CD14-positive monocyte (primary cell): ENCODE measurements around the gene MISP3. TPM values are rescaled to one million over a fixed set of nuclear protein-coding genes. Genes with fewer than 3 reads are reported as not detected.

ENCODE experiments used
- DNase-seq, 3 donors: peaks; one replicate each; pipeline ENCODE4 v3.0.0-alpha.2; 2011 to 2022
- H2AFZ ChIP-seq: 2 replicates; pipeline ENCODE4 v1.6.0; 2012; ENCODE audit warnings: mild to moderate bottlenecking, low read depth, low read length, inconsistent platforms; ENCODE audit not compliant: insufficient read depth, poor library complexity, severe bottlenecking
- H3K27ac ChIP-seq, 2 donors: 1 replicate in 1 of 2; 2 replicates in 1 of 2; pipeline ENCODE4 v1.5.1; 2012 to 2013; ENCODE audit warnings: low read length in 2 of 2, control low read depth in 1 of 2, inconsistent platforms in 1 of 2, low read depth in 1 of 2, mild to moderate bottlenecking in 1 of 2
- H3K27me3 ChIP-seq, 2 donors: one replicate each; pipeline versions ENCODE4 v1.6.0 to v1.6.1; 2011 to 2013; ENCODE audit warnings: low read length in 2 of 2; ENCODE audit not compliant: control insufficient read depth in 2 of 2, insufficient read depth in 2 of 2
- H3K36me3 ChIP-seq, 2 donors: replicated peaks in 1 of 2; 1 replicate in 1 of 2; 2 replicates in 1 of 2; pipeline versions ENCODE4 v1.5.1 to v1.6.1; 2012 to 2013; ENCODE audit warnings: low read length in 2 of 2, control low read depth in 1 of 2, inconsistent platforms in 1 of 2, mild to moderate bottlenecking in 1 of 2; ENCODE audit not compliant: insufficient read depth in 2 of 2, control insufficient read depth in 1 of 2
- H3K4me1 ChIP-seq, 2 donors: 1 replicate in 1 of 2; 2 replicates in 1 of 2; pipeline versions ENCODE4 v1.5.1 to v1.6.1; 2012 to 2013; ENCODE audit warnings: low read length in 2 of 2, control low read depth in 1 of 2, inconsistent platforms in 1 of 2, mild to moderate bottlenecking in 1 of 2, moderate library complexity in 1 of 2; ENCODE audit not compliant: insufficient read depth in 2 of 2, control insufficient read depth in 1 of 2
- H3K4me2 ChIP-seq: replicated peaks from 2 replicates; pipeline ENCODE3; 2012; ENCODE audit warnings: low read length, moderate library complexity, mild to moderate bottlenecking; ENCODE audit not compliant: poor library complexity, severe bottlenecking; ENCODE audit errors: extremely low read depth
- H3K4me3 ChIP-seq, 3 experiments: fragments of 200-600 bp in 1 of 3; sonication (generic) in 1 of 3; replicated peaks in 1 of 3; 1 replicate in 2 of 3; 2 replicates in 1 of 3; pipeline ENCODE4 v1.5.1; 2011 to 2013; ENCODE audit warnings: low read length in 3 of 3, mild to moderate bottlenecking in 3 of 3, control low read depth in 2 of 3, low read depth in 2 of 3, inconsistent platforms in 1 of 3, moderate library complexity in 1 of 3
- H3K79me2 ChIP-seq: 2 replicates; pipeline ENCODE4 v1.6.0; 2012; ENCODE audit warnings: mild to moderate bottlenecking, control low read depth, inconsistent platforms, low read length, moderate library complexity; ENCODE audit not compliant: insufficient read depth
- H3K9ac ChIP-seq: 2 replicates; pipeline ENCODE4 v1.6.0; 2017; ENCODE audit warnings: low read length, mild to moderate bottlenecking; ENCODE audit not compliant: insufficient read depth, poor library complexity, severe bottlenecking
- H3K9me3 ChIP-seq, 2 donors: replicated peaks in 1 of 2; 1 replicate in 1 of 2; 2 replicates in 1 of 2; pipeline versions ENCODE4 v1.5.1 to v1.6.1; 2012 to 2013; ENCODE audit warnings: low read length in 2 of 2, control low read depth in 1 of 2; ENCODE audit not compliant: control insufficient read depth in 1 of 2, insufficient read depth in 1 of 2
- H4K20me1 ChIP-seq: 2 replicates; pipeline ENCODE4 v1.6.0; 2012; ENCODE audit warnings: mild to moderate bottlenecking, low read length, control low read depth, moderate library complexity; ENCODE audit not compliant: insufficient read depth
- H3K27ac Mint-ChIP-seq, 7 donors: one replicate each; pipeline ENCODE4 v1.8.0; 2020; ENCODE audit warnings: mild to moderate bottlenecking in 7 of 7, mixed read lengths in 7 of 7, moderate library complexity in 6 of 7, inconsistent platforms in 2 of 7
- H3K27me3 Mint-ChIP-seq, 3 donors: one replicate each; pipeline ENCODE4 v1.8.0; 2021 to 2022; ENCODE audit warnings: low read depth in 3 of 3, mild to moderate bottlenecking in 3 of 3, mixed read lengths in 3 of 3, moderate library complexity in 3 of 3, inconsistent platforms in 1 of 3
- H3K36me3 Mint-ChIP-seq, 2 donors: one replicate each; pipeline ENCODE4 v1.8.0; 2020; ENCODE audit warnings: mixed read lengths in 2 of 2, inconsistent platforms in 1 of 2, mild to moderate bottlenecking in 1 of 2
- H3K4me1 Mint-ChIP-seq: one replicate; pipeline ENCODE4 v1.8.0; 2020; ENCODE audit warnings: mild to moderate bottlenecking, mixed read lengths
- H3K4me3 Mint-ChIP-seq, 2 donors: one replicate each; pipeline ENCODE4 v1.8.0; 2020; ENCODE audit warnings: mild to moderate bottlenecking in 2 of 2, mixed read lengths in 2 of 2, moderate library complexity in 1 of 2
- H3K9me3 Mint-ChIP-seq, 7 donors: one replicate each; pipeline ENCODE4 v1.8.0; 2020 to 2022; ENCODE audit warnings: mixed read lengths in 7 of 7, mild to moderate bottlenecking in 6 of 7, moderate library complexity in 6 of 7, inconsistent platforms in 2 of 7
- CTCF ChIP-seq: fragments of 200-600 bp; IDR thresholded peaks from one replicate; pipeline ENCODE4 v1.8.0; 2022; ENCODE audit warnings: antibody characterized with exemption, mild to moderate bottlenecking
- WGBS: methylation state at CpG from one replicate; pipeline ENCODE4 v1.1.5; 2013; ENCODE audit warnings: missing lambda C conversion rate; ENCODE audit not compliant: insufficient coverage; 5-methylcytosine and 5-hydroxymethylcytosine counted together
- intact Hi-C, 2 donors: fragments of 100-400 bp; cut with micrococcal nuclease; formaldehyde crosslinking; loops; one replicate each; pipeline versions ENCODE4 v1.15.0 to v1.15.1; 2023
- polyA plus RNA-seq, 3 donors: library from polyadenylated mRNA; depleted of rRNA in 1 of 3; unstranded in 2 of 3; stranded (reverse) in 1 of 3; fragments of 300-500 nt in 2 of 3; fragments of >200 nt in 1 of 3; fragmentation: Illumina TruSeq in 2 of 3; gene quantifications; 1 replicate in 2 of 3; 2 replicates in 1 of 3; pipeline ENCODE4 v1.2.3, GENCODE V29; 2012 to 2021

MISP3 gene
- polyA plus RNA-seq, 3 donors, result 0.42 to 0.77 (median 0.52) TPM

GRCh38 chr19:14030997-14031718 is 41.4 kb upstream of the MISP3 start:
- 42% methylated on average over 10 of the region's 20 CpGs for WGBS
- intact Hi-C loops, result loop anchor here (5.0 kb wide), 2 partner anchors 34 to 44 kb away; no protein-coding TSS in a partner anchor

More at GRCh38 chr19:14030997-14031718, 41.4 kb upstream of the MISP3 start:
- DNase-seq, result no peak
- Histone ChIP-seq H3K4me1 (peaks cover 30 to 32% of the 10 kb centered on the region in 2 donors), H2AFZ (peak overlapping the region; percentile 90), H3K9me3 (no peaks in the 10 kb centered on the region), H3K27me3 (no peaks in the 10 kb centered on the region), H3K36me3 (peaks cover 2 to 7% of the 10 kb centered on the region in 2 donors), H3K9ac (peak overlapping the region; percentile 95), H3K4me2 (peak overlapping the region; percentile 87), H3K4me3 (peak overlapping the region; percentile 54 to 98 (median 96)), H3K79me2 (peaks cover 33% of the 10 kb centered on the region), H4K20me1 (no peaks in the 10 kb centered on the region), H3K27ac (peak overlapping the region; percentile 90 to 94)
- Mint-ChIP-seq H3K9me3 (peaks cover 0 to 2% (median 0%) of the 10 kb centered on the region in 7 donors), H3K4me3 (peak overlapping the region; percentile 91 to 92), H3K4me1 (peaks cover 33% of the 10 kb centered on the region), H3K36me3 (peaks cover 8 to 15% of the 10 kb centered on the region in 2 donors), H3K27ac (peak overlapping the region; percentile 86 to 96 (median 90)), H3K27me3 (peaks cover 0 to 3% (median 2%) of the 10 kb centered on the region in 3 donors)
- no peak for TF ChIP-seq CTCF
